Measurements from ENCODE around the gene FOXO3B.
"Not testable (repeated sequence)": the region's sequence is repeated elsewhere in the genome, so short reads cannot be mapped to it uniquely, and the experiment has no call there.

The FOXO3B gene

GRCh38 chr17:18681767-18682571 is at the start of gene FOXO3B:
FOXO3B (minus strand) TSS chr17:18682314; CDS start chr17:18681651, 663 bp downstream.
- peak; percentile 73 for DNase-seq (ENCODE audit: low read depth, low spot score)

GRCh38 chr17:18723509-18723908 is 41.4 kb upstream of the FOXO3B start:
- not testable (repeated sequence) for DNase-seq (ENCODE audit: low read depth, low spot score)

GRCh38 chr17:18722612-18723011 is 40.5 kb upstream of the FOXO3B start:
- DNase-seq (ENCODE audit: low read depth, low spot score), result not testable (repeated sequence)

GRCh38 chr17:18721775-18722547 is 39.8 kb upstream of the FOXO3B start:
- DNase-seq (ENCODE audit: low read depth, low spot score), result not testable (repeated sequence)

GRCh38 chr17:18719428-18720110 is 37.5 kb upstream of the FOXO3B start:
- DNase-seq (ENCODE audit: low read depth, low spot score), result not testable (repeated sequence)

GRCh38 chr17:18718643-18719427 is 36.7 kb upstream of the FOXO3B start:
- DNase-seq (ENCODE audit: low read depth, low spot score), result peak; percentile 9

GRCh38 chr17:18712354-18712999 is 30.4 kb upstream of the FOXO3B start:
- not testable (repeated sequence) for DNase-seq (ENCODE audit: low read depth, low spot score)

GRCh38 chr17:18708215-18708614 is 26.1 kb upstream of the FOXO3B start:
- DNase-seq (ENCODE audit: low read depth, low spot score), result not testable (repeated sequence)

GRCh38 chr17:18705955-18706354 is 23.8 kb upstream of the FOXO3B start:
- DNase-seq (ENCODE audit: low read depth, low spot score), result not testable (repeated sequence)

- DNase-seq (ENCODE audit: low read depth, low spot score), result not testable (repeated sequence)
These were observed 16.5 kb upstream of the FOXO3B start for GRCh38 chr17:18698473-18699103.

GRCh38 chr17:18695143-18695542 is 13.0 kb upstream of the FOXO3B start:
- DNase-seq (ENCODE audit: low read depth, low spot score), result not testable (repeated sequence)

- not testable (repeated sequence) for DNase-seq (ENCODE audit: low read depth, low spot score)
These were observed 554 bp upstream of the FOXO3B start for GRCh38 chr17:18682668-18683067.

GRCh38 chr17:18677381-18677780 is 4.7 kb downstream of the FOXO3B start:
- not testable (repeated sequence) for DNase-seq (ENCODE audit: low read depth, low spot score)

GRCh38 chr17:18676928-18677327 is 5.2 kb downstream of the FOXO3B start:
- not testable (repeated sequence) for DNase-seq (ENCODE audit: low read depth, low spot score)

- DNase-seq (ENCODE audit: low read depth, low spot score), result not testable (repeated sequence)
These were observed 9.5 kb downstream of the FOXO3B start for GRCh38 chr17:18672395-18673227.

GRCh38 chr17:18668625-18669024 is 13.5 kb downstream of the FOXO3B start:
- DNase-seq (ENCODE audit: low read depth, low spot score), result not testable (repeated sequence)

- not testable (repeated sequence) for DNase-seq (ENCODE audit: low read depth, low spot score)
These were observed 14.6 kb downstream of the FOXO3B start for GRCh38 chr17:18667535-18667934.

- not testable (repeated sequence) for DNase-seq (ENCODE audit: low read depth, low spot score)
These were observed 15.8 kb downstream of the FOXO3B start for GRCh38 chr17:18666326-18666725.
